BLaER1 (cell line): ENCODE measurements around the gene CHAF1A.

Experiments used
- H3K27ac ChIP-seq: shearing (Covaris generic); formaldehyde crosslinking; 2 replicates; pipeline ENCODE4 v1.8.1; 2022
- H3K27me3 ChIP-seq: shearing (Covaris generic); formaldehyde crosslinking; 2 replicates; pipeline ENCODE4 v1.8.1; 2022
- H3K36me3 ChIP-seq: shearing (Covaris generic); formaldehyde crosslinking; 2 replicates; pipeline ENCODE4 v1.8.1; 2022
- H3K4me1 ChIP-seq: shearing (Covaris generic); formaldehyde crosslinking; 2 replicates; pipeline ENCODE4 v1.8.1; 2022
- H3K4me2 ChIP-seq: shearing (Covaris generic); formaldehyde crosslinking; 2 replicates; pipeline ENCODE4 v1.8.1; 2022
- H3K4me3 ChIP-seq: shearing (Covaris generic); formaldehyde crosslinking; 2 replicates; pipeline ENCODE4 v1.8.1; 2022
- H3K9ac ChIP-seq: shearing (Covaris generic); formaldehyde crosslinking; 2 replicates; pipeline ENCODE4 v1.8.1; 2022
- H3K9me3 ChIP-seq: shearing (Covaris generic); formaldehyde crosslinking; 2 replicates; pipeline ENCODE4 v1.8.1; 2022
- H4K20me1 ChIP-seq: shearing (Covaris generic); formaldehyde crosslinking; 2 replicates; pipeline ENCODE4 v1.8.1; 2022
- Cebpa-rat ChIP-seq: shearing (Covaris generic); IDR thresholded peaks from 2 replicates; pipeline ENCODE4 v1.8.1; 2022

Gene CHAF1A

DNA sequence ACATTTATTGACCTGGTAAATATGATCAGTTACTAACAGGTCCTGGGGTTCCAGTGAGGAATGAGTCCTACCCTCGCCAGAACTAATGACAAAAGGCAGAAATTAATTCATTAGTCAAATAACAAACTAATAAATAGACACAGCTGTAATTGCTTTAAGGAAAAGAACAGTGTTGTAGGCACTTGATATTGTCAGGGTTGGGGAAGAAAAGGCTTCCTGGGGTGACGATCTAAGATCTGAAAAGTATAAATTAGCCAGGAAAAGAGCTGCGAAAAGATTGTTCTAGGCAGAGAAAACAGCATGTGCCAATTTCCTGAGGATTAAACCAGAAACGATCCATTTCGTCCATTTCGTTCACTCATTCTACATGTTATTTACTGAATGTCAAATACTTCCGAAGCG lies 670 bp upstream of the CHAF1A start:
- no peaks in the 10 kb centered on the region for H3K27me3 ChIP-seq
- no peaks in the 10 kb centered on the region for H3K9me3 ChIP-seq
- no peak for TF ChIP-seq Cebpa-rat
- peak overlapping the region; percentile 99 for H3K4me3 ChIP-seq
- H3K27ac ChIP-seq: peak overlapping the region; percentile 75
- H4K20me1 ChIP-seq: peaks cover 70% of the 10 kb centered on the region
- H3K9ac ChIP-seq: peak overlapping the region; percentile 76
- H3K4me1 ChIP-seq: peaks cover 74% of the 10 kb centered on the region
- H3K36me3 ChIP-seq: peaks cover 37% of the 10 kb centered on the region
- H3K4me2 ChIP-seq: peak overlapping the region; percentile 94

DNA sequence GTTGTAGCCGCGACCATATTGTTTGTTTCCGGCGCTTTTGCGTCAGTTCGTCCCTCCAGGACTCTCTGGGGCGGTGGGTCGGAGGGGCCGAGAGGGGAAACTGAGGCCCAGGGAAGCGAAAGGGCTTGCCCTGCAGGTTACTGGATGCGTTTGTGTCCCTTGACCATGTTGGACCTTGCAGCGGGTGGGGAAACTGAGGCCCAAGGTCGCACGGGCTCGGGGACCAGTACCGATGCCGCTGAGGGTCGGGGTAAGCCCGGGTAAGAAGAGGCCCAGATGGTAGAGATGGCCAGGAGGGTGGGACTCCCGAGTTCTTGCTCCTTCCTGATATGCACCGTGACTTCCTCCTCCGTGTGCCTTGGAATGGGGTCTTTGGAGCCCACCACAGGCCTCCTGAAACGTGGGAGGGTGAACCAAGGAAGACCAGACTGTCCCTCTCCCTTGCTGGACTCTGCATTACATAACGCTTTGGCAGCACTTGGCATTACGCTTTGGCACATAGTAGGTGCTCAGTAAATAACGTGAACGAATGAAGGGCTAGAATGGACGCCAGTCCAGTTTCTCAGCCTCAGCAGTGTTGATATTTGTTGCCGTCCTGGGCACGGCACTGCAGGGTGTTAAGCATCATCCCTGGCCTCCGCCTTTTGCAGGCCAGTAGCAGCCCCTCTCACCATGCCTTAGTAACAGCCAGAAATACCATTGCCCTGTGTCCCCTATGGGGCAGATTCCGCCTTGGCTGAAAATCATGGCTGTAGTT lies 743 bp downstream of the CHAF1A start:
- Histone ChIP-seq H3K4me2 (peak overlapping the region; percentile 93), H3K4me3 (peak overlapping the region; percentile 99), H3K4me1 (peaks cover 62% of the 10 kb centered on the region), H3K36me3 (peaks cover 37% of the 10 kb centered on the region), H3K27me3 (no peaks in the 10 kb centered on the region), H3K9me3 (no peaks in the 10 kb centered on the region), H3K9ac (peak overlapping the region; percentile 99), H3K27ac (peak overlapping the region; percentile 99), H4K20me1 (peaks cover 70% of the 10 kb centered on the region)
- no peak for TF ChIP-seq Cebpa-rat

DNA sequence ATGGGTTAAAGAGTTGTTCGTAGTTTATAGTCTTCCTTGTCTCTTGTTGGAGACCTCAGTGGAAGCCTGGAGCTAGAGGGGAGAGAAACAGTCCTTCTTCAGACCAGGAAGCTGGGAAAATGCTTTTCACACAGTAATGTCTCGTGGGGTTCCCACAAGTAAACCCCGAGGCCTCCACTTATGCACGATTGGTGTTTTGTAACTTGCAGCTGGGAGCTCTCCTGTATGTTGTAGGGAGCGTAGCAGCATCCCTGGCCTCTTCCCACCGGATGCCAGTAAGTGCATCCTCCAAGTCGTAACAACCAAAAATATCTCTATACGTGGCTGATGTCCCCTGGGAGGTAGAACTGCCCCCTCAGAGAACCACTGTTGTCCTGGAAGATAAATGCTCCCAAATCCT lies 3.5 kb downstream of the CHAF1A start:
- peaks cover 82% of the 10 kb centered on the region for H4K20me1 ChIP-seq
- TF ChIP-seq Cebpa-rat: no peak
- no peaks in the 10 kb centered on the region for H3K9me3 ChIP-seq
- H3K36me3 ChIP-seq: peaks cover 60% of the 10 kb centered on the region
- H3K27me3 ChIP-seq: no peaks in the 10 kb centered on the region
- H3K27ac ChIP-seq: 0 out of 2 replicates have a peak overlapping the region, but pooled peaks have one; percentile 13
- peak overlapping the region; percentile 93 for H3K4me2 ChIP-seq
- peak overlapping the region; percentile 53; the same call in 1 of the 2 replicates for H3K9ac ChIP-seq
- H3K4me1 ChIP-seq: peaks cover 44% of the 10 kb centered on the region
- no peak overlapping the region for H3K4me3 ChIP-seq

DNA sequence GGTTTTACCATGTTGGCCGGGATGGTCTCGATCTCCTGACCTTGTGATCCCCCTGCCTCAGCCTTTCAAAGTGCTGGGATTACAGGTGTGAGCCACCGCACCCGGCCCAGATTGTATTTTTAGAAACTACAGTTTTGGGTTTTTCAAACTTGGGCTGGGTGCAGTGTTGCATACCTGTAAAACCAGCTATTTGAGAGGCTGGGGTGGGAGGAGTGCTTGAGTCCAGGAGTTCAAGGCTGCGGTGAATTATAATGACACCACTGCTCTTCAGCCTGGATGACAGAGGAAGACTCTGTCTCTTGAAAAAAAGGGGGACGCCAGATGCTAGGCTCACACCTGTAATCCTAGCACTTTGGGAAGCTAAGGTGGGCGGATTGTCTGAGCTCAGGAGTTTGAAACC lies 4.2 kb downstream of the CHAF1A start:
- Histone ChIP-seq H3K4me2 (no peak overlapping the region), H3K4me1 (peaks cover 37% of the 10 kb centered on the region), H4K20me1 (peaks cover 88% of the 10 kb centered on the region), H3K27ac (no peak overlapping the region), H3K9me3 (no peaks in the 10 kb centered on the region), H3K27me3 (no peaks in the 10 kb centered on the region), H3K9ac (no peak overlapping the region), H3K36me3 (peaks cover 67% of the 10 kb centered on the region), H3K4me3 (no peak overlapping the region)
- TF ChIP-seq Cebpa-rat: no peak

DNA sequence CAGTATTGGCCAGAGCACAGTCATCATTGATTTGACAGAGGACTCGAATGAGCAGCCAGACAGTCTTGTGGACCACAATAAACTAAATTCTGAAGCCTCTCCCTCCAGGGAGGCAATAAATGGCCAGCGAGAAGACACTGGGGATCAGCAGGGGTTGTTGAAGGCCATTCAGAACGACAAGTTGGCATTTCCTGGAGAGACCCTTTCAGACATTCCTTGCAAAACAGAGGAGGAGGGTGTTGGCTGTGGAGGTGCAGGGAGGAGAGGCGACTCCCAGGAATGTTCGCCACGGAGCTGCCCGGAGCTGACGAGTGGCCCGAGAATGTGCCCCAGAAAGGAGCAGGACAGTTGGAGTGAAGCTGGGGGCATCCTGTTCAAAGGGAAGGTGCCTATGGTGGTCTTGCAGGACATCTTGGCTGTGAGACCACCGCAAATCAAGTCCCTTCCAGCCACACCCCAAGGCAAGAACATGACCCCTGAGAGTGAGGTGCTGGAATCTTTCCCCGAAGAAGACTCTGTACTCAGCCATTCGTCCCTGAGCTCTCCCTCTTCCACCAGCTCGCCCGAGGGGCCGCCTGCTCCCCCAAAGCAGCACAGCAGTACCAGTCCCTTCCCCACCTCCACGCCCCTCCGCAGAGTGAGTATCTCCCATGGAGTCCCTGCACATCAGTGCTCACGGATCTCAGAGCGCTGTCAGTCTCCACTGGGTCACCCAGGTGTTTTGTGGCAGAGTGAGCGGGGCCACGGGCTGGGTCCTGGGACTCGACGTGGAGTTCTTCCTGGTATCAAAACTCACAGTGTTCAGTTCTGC lies 6.9 kb downstream of the CHAF1A start:
- peaks cover 100% of the 10 kb centered on the region for H4K20me1 ChIP-seq
- no peaks in the 10 kb centered on the region for H3K27me3 ChIP-seq
- H3K9me3 ChIP-seq: no peaks in the 10 kb centered on the region
- H3K9ac ChIP-seq: no peak overlapping the region
- peaks cover 94% of the 10 kb centered on the region for H3K36me3 ChIP-seq
- TF ChIP-seq Cebpa-rat: no peak
- no peak overlapping the region for H3K27ac ChIP-seq
- H3K4me1 ChIP-seq: peaks cover 20% of the 10 kb centered on the region
- no peak overlapping the region for H3K4me2 ChIP-seq
- no peak overlapping the region for H3K4me3 ChIP-seq

DNA sequence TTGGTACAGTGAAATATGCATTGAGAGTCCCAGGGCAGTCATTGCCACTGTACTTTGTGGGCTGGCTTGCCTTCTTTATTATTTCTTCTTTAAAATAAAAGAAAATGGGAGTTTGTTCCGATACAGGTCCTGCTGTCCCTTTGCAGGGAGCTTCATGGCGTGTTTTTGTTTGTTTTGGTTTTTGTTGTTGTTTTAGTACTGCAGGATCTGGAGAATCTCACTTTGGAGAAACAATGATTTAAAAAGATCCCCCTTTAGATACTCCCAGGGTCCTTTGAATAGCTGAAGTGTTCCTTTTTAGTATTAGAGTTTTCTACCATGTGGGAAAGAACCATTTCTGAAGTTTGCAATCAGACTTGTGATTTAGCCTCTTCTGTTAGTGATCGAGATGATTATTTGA lies 11.1 kb downstream of the CHAF1A start:
- H3K9me3 ChIP-seq: no peaks in the 10 kb centered on the region
- H3K4me1 ChIP-seq: no peaks in the 10 kb centered on the region
- no peak overlapping the region for H3K4me2 ChIP-seq
- TF ChIP-seq Cebpa-rat: no peak
- H3K27ac ChIP-seq: no peak overlapping the region
- no peak overlapping the region; the same call in 1 of the 2 replicates for H3K9ac ChIP-seq
- no peak overlapping the region for H3K4me3 ChIP-seq
- peaks cover 100% of the 10 kb centered on the region for H4K20me1 ChIP-seq
- H3K27me3 ChIP-seq: no peaks in the 10 kb centered on the region
- H3K36me3 ChIP-seq: peaks cover 100% of the 10 kb centered on the region

DNA sequence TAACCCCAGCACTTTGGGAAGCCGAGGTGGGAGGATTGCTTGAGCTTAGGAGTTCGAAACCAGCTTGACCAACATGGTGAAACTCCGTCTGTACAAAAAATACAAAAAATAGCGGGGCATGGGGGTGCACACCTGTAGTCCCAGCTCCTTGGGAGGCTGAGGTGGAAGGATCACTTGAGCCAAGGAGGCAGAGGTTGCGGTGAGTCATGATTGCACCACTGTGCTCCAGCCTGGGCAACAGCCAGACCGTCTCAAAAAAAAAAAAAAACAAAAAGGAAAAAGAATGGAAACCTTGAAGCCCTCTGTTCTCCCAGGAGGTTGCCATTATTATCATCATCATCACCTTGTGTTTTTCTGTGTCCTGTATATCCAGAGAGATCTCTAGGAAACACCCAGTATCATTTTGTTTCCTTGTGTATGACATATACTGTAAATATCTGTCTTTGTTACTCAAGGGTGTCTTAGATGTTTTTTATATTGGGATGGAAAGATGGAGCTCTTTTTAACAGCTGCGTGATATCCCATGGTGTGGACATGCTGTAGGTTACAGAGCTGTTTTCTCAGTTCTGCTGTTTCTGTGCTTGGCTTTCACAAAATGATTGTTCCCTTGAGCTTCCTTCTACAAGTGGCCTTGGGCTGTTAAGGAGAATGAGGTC lies 11.8 kb downstream of the CHAF1A start:
- no peak overlapping the region for H3K4me3 ChIP-seq
- H3K9ac ChIP-seq: no peak overlapping the region
- no peaks in the 10 kb centered on the region for H3K4me1 ChIP-seq
- peaks cover 100% of the 10 kb centered on the region for H3K36me3 ChIP-seq
- TF ChIP-seq Cebpa-rat: no peak
- H3K27me3 ChIP-seq: no peaks in the 10 kb centered on the region
- H3K27ac ChIP-seq: no peak overlapping the region
- no peaks in the 10 kb centered on the region for H3K9me3 ChIP-seq
- peaks cover 100% of the 10 kb centered on the region for H4K20me1 ChIP-seq
- H3K4me2 ChIP-seq: no peak overlapping the region

DNA sequence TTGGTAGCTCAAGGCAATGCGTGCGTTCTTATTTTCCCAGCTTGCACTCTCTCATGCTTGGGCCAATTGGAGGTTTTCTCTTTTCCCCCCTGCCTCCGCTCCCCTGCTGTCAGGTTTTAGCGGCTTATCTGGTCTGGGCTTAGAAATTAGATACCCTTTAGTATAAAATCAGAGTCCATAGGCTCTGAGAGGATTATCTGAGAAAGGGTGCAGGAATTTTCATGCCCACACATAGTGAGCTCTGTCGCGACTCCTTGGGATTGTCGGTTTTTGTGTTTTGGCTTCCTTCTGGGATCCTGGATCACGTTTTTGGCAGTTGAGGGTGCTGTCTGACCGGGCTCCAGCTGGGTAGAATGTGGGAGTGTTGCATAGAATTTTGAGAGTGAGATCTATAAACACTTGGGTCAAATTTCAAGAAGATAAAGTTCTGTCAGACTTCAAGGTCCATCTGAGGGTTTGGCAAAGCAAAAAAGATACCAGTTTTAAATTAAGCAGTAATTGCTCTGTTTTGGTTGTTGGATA lies 12.4 kb downstream of the CHAF1A start:
- no peaks in the 10 kb centered on the region for H3K4me1 ChIP-seq
- H3K9me3 ChIP-seq: no peaks in the 10 kb centered on the region
- no peak overlapping the region for H3K27ac ChIP-seq
- H3K4me3 ChIP-seq: no peak overlapping the region
- TF ChIP-seq Cebpa-rat: no peak
- H3K9ac ChIP-seq: 0 out of 2 replicates have a peak overlapping the region, but pooled peaks have one; percentile 29
- peaks cover 100% of the 10 kb centered on the region for H4K20me1 ChIP-seq
- H3K27me3 ChIP-seq: no peaks in the 10 kb centered on the region
- peaks cover 100% of the 10 kb centered on the region for H3K36me3 ChIP-seq
- no peak overlapping the region for H3K4me2 ChIP-seq

DNA sequence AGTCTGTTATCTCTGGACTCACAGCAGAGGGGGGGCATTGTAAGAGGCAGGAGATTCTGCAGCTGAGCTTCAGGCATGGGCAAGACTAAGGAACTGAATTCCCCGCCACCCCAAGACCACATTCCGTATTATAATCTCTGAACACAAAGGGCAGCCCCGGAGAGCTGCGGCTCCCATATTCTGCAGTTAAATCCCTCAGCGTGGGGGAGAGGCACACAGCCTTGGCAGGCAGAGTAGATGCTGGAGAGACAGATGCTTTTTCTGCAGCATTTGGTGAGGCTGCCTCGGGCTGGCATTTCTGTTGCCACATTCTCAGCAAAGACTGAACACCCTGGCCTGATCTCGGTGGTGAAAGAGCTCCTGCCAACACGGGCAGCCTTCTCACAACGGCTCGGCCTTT lies 12.9 kb downstream of the CHAF1A start:
- H3K36me3 ChIP-seq: peaks cover 100% of the 10 kb centered on the region
- H3K4me3 ChIP-seq: no peak overlapping the region
- H3K4me2 ChIP-seq: no peak overlapping the region
- no peaks in the 10 kb centered on the region for H3K4me1 ChIP-seq
- no peak for TF ChIP-seq Cebpa-rat
- H4K20me1 ChIP-seq: peaks cover 100% of the 10 kb centered on the region
- H3K9ac ChIP-seq: 0 out of 2 replicates have a peak overlapping the region, but pooled peaks have one; percentile 29
- no peak overlapping the region for H3K27ac ChIP-seq
- no peaks in the 10 kb centered on the region for H3K9me3 ChIP-seq
- H3K27me3 ChIP-seq: no peaks in the 10 kb centered on the region
